CD14-positive monocyte (primary cell): ENCODE data around the gene PLEKHG2. TPM values are rescaled to one million over a fixed set of nuclear protein-coding genes. Genes with fewer than 3 reads are reported as not detected.

Experiments
- DNase-seq, 3 donors: peaks; one replicate each; pipeline ENCODE4 v3.0.0-alpha.2; 2011 to 2022
- H2AFZ ChIP-seq: 2 replicates; pipeline ENCODE4 v1.6.0; 2012; ENCODE audit warnings: mild to moderate bottlenecking, low read depth, low read length, inconsistent platforms; ENCODE audit not compliant: insufficient read depth, poor library complexity, severe bottlenecking
- H3K27ac ChIP-seq, 2 donors: 1 replicate in 1 of 2; 2 replicates in 1 of 2; pipeline ENCODE4 v1.5.1; 2012 to 2013; ENCODE audit warnings: low read length in 2 of 2, control low read depth in 1 of 2, inconsistent platforms in 1 of 2, low read depth in 1 of 2, mild to moderate bottlenecking in 1 of 2
- H3K27me3 ChIP-seq, 2 donors: one replicate each; pipeline versions ENCODE4 v1.6.0 to v1.6.1; 2011 to 2013; ENCODE audit warnings: low read length in 2 of 2; ENCODE audit not compliant: control insufficient read depth in 2 of 2, insufficient read depth in 2 of 2
- H3K36me3 ChIP-seq, 2 donors: replicated peaks in 1 of 2; 1 replicate in 1 of 2; 2 replicates in 1 of 2; pipeline versions ENCODE4 v1.5.1 to v1.6.1; 2012 to 2013; ENCODE audit warnings: low read length in 2 of 2, control low read depth in 1 of 2, inconsistent platforms in 1 of 2, mild to moderate bottlenecking in 1 of 2; ENCODE audit not compliant: insufficient read depth in 2 of 2, control insufficient read depth in 1 of 2
- H3K4me1 ChIP-seq, 2 donors: 1 replicate in 1 of 2; 2 replicates in 1 of 2; pipeline versions ENCODE4 v1.5.1 to v1.6.1; 2012 to 2013; ENCODE audit warnings: low read length in 2 of 2, control low read depth in 1 of 2, inconsistent platforms in 1 of 2, mild to moderate bottlenecking in 1 of 2, moderate library complexity in 1 of 2; ENCODE audit not compliant: insufficient read depth in 2 of 2, control insufficient read depth in 1 of 2
- H3K4me2 ChIP-seq: replicated peaks from 2 replicates; pipeline ENCODE3; 2012; ENCODE audit warnings: low read length, moderate library complexity, mild to moderate bottlenecking; ENCODE audit not compliant: poor library complexity, severe bottlenecking; ENCODE audit errors: extremely low read depth
- H3K4me3 ChIP-seq, 3 experiments: fragments of 200-600 bp in 1 of 3; sonication (generic) in 1 of 3; replicated peaks in 1 of 3; 1 replicate in 2 of 3; 2 replicates in 1 of 3; pipeline ENCODE4 v1.5.1; 2011 to 2013; ENCODE audit warnings: low read length in 3 of 3, mild to moderate bottlenecking in 3 of 3, control low read depth in 2 of 3, low read depth in 2 of 3, inconsistent platforms in 1 of 3, moderate library complexity in 1 of 3
- H3K79me2 ChIP-seq: 2 replicates; pipeline ENCODE4 v1.6.0; 2012; ENCODE audit warnings: mild to moderate bottlenecking, control low read depth, inconsistent platforms, low read length, moderate library complexity; ENCODE audit not compliant: insufficient read depth
- H3K9ac ChIP-seq: 2 replicates; pipeline ENCODE4 v1.6.0; 2017; ENCODE audit warnings: low read length, mild to moderate bottlenecking; ENCODE audit not compliant: insufficient read depth, poor library complexity, severe bottlenecking
- H3K9me3 ChIP-seq, 2 donors: replicated peaks in 1 of 2; 1 replicate in 1 of 2; 2 replicates in 1 of 2; pipeline versions ENCODE4 v1.5.1 to v1.6.1; 2012 to 2013; ENCODE audit warnings: low read length in 2 of 2, control low read depth in 1 of 2; ENCODE audit not compliant: control insufficient read depth in 1 of 2, insufficient read depth in 1 of 2
- H4K20me1 ChIP-seq: 2 replicates; pipeline ENCODE4 v1.6.0; 2012; ENCODE audit warnings: mild to moderate bottlenecking, low read length, control low read depth, moderate library complexity; ENCODE audit not compliant: insufficient read depth
- H3K27ac Mint-ChIP-seq, 7 donors: one replicate each; pipeline ENCODE4 v1.8.0; 2020; ENCODE audit warnings: mild to moderate bottlenecking in 7 of 7, mixed read lengths in 7 of 7, moderate library complexity in 6 of 7, inconsistent platforms in 2 of 7
- H3K27me3 Mint-ChIP-seq, 3 donors: one replicate each; pipeline ENCODE4 v1.8.0; 2021 to 2022; ENCODE audit warnings: low read depth in 3 of 3, mild to moderate bottlenecking in 3 of 3, mixed read lengths in 3 of 3, moderate library complexity in 3 of 3, inconsistent platforms in 1 of 3
- H3K36me3 Mint-ChIP-seq, 2 donors: one replicate each; pipeline ENCODE4 v1.8.0; 2020; ENCODE audit warnings: mixed read lengths in 2 of 2, inconsistent platforms in 1 of 2, mild to moderate bottlenecking in 1 of 2
- H3K4me1 Mint-ChIP-seq: one replicate; pipeline ENCODE4 v1.8.0; 2020; ENCODE audit warnings: mild to moderate bottlenecking, mixed read lengths
- H3K4me3 Mint-ChIP-seq, 2 donors: one replicate each; pipeline ENCODE4 v1.8.0; 2020; ENCODE audit warnings: mild to moderate bottlenecking in 2 of 2, mixed read lengths in 2 of 2, moderate library complexity in 1 of 2
- H3K9me3 Mint-ChIP-seq, 7 donors: one replicate each; pipeline ENCODE4 v1.8.0; 2020 to 2022; ENCODE audit warnings: mixed read lengths in 7 of 7, mild to moderate bottlenecking in 6 of 7, moderate library complexity in 6 of 7, inconsistent platforms in 2 of 7
- CTCF ChIP-seq: fragments of 200-600 bp; IDR thresholded peaks from one replicate; pipeline ENCODE4 v1.8.0; 2022; ENCODE audit warnings: antibody characterized with exemption, mild to moderate bottlenecking
- WGBS: methylation state at CpG from one replicate; pipeline ENCODE4 v1.1.5; 2013; ENCODE audit warnings: missing lambda C conversion rate; ENCODE audit not compliant: insufficient coverage; 5-methylcytosine and 5-hydroxymethylcytosine counted together
- intact Hi-C, 2 donors: fragments of 100-400 bp; cut with micrococcal nuclease; formaldehyde crosslinking; loops; one replicate each; pipeline versions ENCODE4 v1.15.0 to v1.15.1; 2023
- polyA plus RNA-seq, 3 donors: library from polyadenylated mRNA; depleted of rRNA in 1 of 3; unstranded in 2 of 3; stranded (reverse) in 1 of 3; fragments of 300-500 nt in 2 of 3; fragments of >200 nt in 1 of 3; fragmentation: Illumina TruSeq in 2 of 3; gene quantifications; 1 replicate in 2 of 3; 2 replicates in 1 of 3; pipeline ENCODE4 v1.2.3, GENCODE V29; 2012 to 2021

The PLEKHG2 gene
- polyA plus RNA-seq, 3 donors = 0.73 to 202 (median 1.2) TPM

DNA sequence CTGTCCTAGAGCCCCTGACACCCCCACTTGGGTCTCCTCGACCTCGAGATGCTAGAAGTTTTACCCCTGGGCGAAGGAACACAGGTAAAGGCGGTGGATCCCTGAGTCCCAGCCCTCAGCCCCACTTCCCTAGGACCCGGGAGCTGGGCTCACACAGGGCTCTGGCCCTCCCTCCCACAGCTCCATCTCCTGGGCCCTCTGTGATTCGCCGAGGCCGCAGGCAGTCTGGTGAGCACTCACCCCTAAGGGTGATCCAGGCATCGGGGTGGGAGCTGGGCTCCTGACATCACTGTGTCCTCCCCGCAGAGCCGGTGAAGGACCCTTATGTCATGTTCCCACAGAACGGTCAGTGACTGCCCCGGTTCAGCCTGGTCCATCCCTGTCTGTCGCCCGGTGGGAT, 8.3 kb downstream of the PLEKHG2 start:
- TF ChIP-seq CTCF = no peak
- no peak overlapping the region for H3K4me2 ChIP-seq
- H2AFZ ChIP-seq = no peak overlapping the region
- intact Hi-C loops = no loop called here
- peaks cover 30 to 62% of the 10 kb centered on the region in 2 donors for H3K36me3 ChIP-seq
- peaks cover 3% of the 10 kb centered on the region for H3K4me1 Mint-ChIP-seq
- no peak overlapping the region for H3K27ac ChIP-seq
- no peak overlapping the region for H3K4me3 ChIP-seq
- H3K27me3 Mint-ChIP-seq = no peaks in the 10 kb centered on the region
- H3K9me3 ChIP-seq = no peaks in the 10 kb centered on the region
- H3K79me2 ChIP-seq = no peaks in the 10 kb centered on the region
- peaks cover 42 to 59% of the 10 kb centered on the region in 2 donors for H3K36me3 Mint-ChIP-seq
- no peaks in the 10 kb centered on the region for H3K27me3 ChIP-seq
- 98% methylated on average over 9 of the region's 15 CpGs for WGBS
- H3K27ac Mint-ChIP-seq = peak overlapping the region in 1 of 7 donors; percentile 25
- no peak overlapping the region for H3K9ac ChIP-seq
- no peaks in the 10 kb centered on the region for H3K4me1 ChIP-seq
- no peak for DNase-seq
- peaks cover 43% of the 10 kb centered on the region for H4K20me1 ChIP-seq
- H3K9me3 Mint-ChIP-seq = peaks cover 0 to 2% (median 0%) of the 10 kb centered on the region in 7 donors
- no peak overlapping the region for H3K4me3 Mint-ChIP-seq

GRCh38 chr19:39422020-39422419, 9.6 kb downstream of the PLEKHG2 start:
- 100% methylated on average over 2 of the region's 5 CpGs for WGBS
- Mint-ChIP-seq H3K9me3 (peaks cover 0 to 2% (median 0%) of the 10 kb centered on the region in 7 donors), H3K4me3 (no peak overlapping the region), H3K27me3 (peaks cover 0 to 1% (median 0%) of the 10 kb centered on the region in 3 donors), H3K27ac (peak overlapping the region in 3 of 7 donors; percentile 37 to 74 (median 67)), H3K36me3 (peaks cover 42 to 58% of the 10 kb centered on the region in 2 donors), H3K4me1 (peaks cover 3% of the 10 kb centered on the region)
- Histone ChIP-seq H3K36me3 (peaks cover 30 to 54% of the 10 kb centered on the region in 2 donors), H3K27ac (no peak overlapping the region), H2AFZ (no peak overlapping the region), H3K79me2 (no peaks in the 10 kb centered on the region), H3K4me1 (no peaks in the 10 kb centered on the region), H4K20me1 (peaks cover 33% of the 10 kb centered on the region), H3K4me2 (no peak overlapping the region), H3K9me3 (no peaks in the 10 kb centered on the region), H3K9ac (no peak overlapping the region), H3K27me3 (no peaks in the 10 kb centered on the region), H3K4me3 (no peak overlapping the region)
- intact Hi-C loops = no loop called here
- no peak for TF ChIP-seq CTCF
- DNase-seq = peak in 1 of 3 donors; percentile 35
